Activated CD8-positive, alpha-beta T cell treated with anti-CD3 and anti-CD28 coated beads for 36 hours (primary cell): ENCODE results near the gene CPXM2. TPM values are rescaled to one million over a fixed set of nuclear protein-coding genes. Genes with fewer than 3 reads are reported as not detected.

Experiments
- ATAC-seq: fragments of 200-7000 bp; cut with Tn5 transposase; one replicate; pipeline ENCODE4 v1.10.0; 2021; ENCODE audit warnings: mild to moderate bottlenecking, moderate library complexity
- CTCF ChIA-PET: fragments of 350-600 bp; sonication (Branson Sonifier 250); formaldehyde crosslinking; loops from one replicate; lab custom pipeline; 2021; ENCODE audit warnings: antibody characterized with exemption; lab: Charles Lee
- POLR2A ChIA-PET: fragments of 350-600 bp; sonication (Branson Sonifier 250); formaldehyde crosslinking; loops from one replicate; lab custom pipeline; 2021; ENCODE audit warnings: antibody characterized with exemption; lab: Charles Lee
- DNase-seq: peaks from one replicate; pipeline ENCODE4 v3.0.0-alpha.2; 2020
- H3K27ac Mint-ChIP-seq: one replicate; pipeline ENCODE4 v1.8.0; 2021; ENCODE audit warnings: mild to moderate bottlenecking, mixed read lengths
- H3K27me3 Mint-ChIP-seq: one replicate; pipeline ENCODE4 v1.8.0; 2021; ENCODE audit warnings: mixed read lengths
- H3K36me3 Mint-ChIP-seq: one replicate; pipeline ENCODE4 v1.8.0; 2021; ENCODE audit warnings: low read depth, mixed read lengths
- H3K4me1 Mint-ChIP-seq: one replicate; pipeline ENCODE4 v1.8.0; 2021; ENCODE audit warnings: low read depth, mixed read lengths
- H3K4me3 Mint-ChIP-seq: one replicate; pipeline ENCODE4 v1.8.0; 2021; ENCODE audit warnings: mild to moderate bottlenecking, moderate library complexity, mixed read lengths
- H3K9me3 Mint-ChIP-seq: one replicate; pipeline ENCODE4 v1.8.0; 2021; ENCODE audit warnings: mixed read lengths
- CTCF ChIP-seq: fragments of 200-600 bp; IDR thresholded peaks from one replicate; pipeline ENCODE4 v1.8.0; 2022; ENCODE audit warnings: antibody characterized with exemption, mild to moderate bottlenecking
- intact Hi-C: fragments of 100-400 bp; cut with micrococcal nuclease; formaldehyde crosslinking; loops from one replicate; pipeline ENCODE4 v1.10.0; 2022
- total RNA-seq, 2 experiments: library from RNA; stranded (reverse); gene quantifications; one replicate each; pipeline ENCODE4 v1.2.3, GENCODE V29; 2021

Gene CPXM2
- total RNA-seq, 2 experiments from 2014 or later = not detected

- Mint-ChIP-seq H3K27me3 (peaks cover 9% of the 10 kb centered on the region), H3K4me1 (no peaks in the 10 kb centered on the region), H3K4me3 (no peak overlapping the region), H3K9me3 (no peaks in the 10 kb centered on the region), H3K27ac (no peak overlapping the region), H3K36me3 (no peaks in the 10 kb centered on the region)
- TF ChIP-seq CTCF = no peak
- ChIA-PET POLR2A (no interaction called here), CTCF (no interaction called here)
- intact Hi-C loops = no loop called here
- DNase-seq (no peak), ATAC-seq (no peak)
Measured at GRCh38 chr10:123795846-123796590, 95.6 kb downstream of the CPXM2 start.

- Mint-ChIP-seq H3K9me3 (peaks cover 4% of the 10 kb centered on the region), H3K27ac (no peak overlapping the region), H3K4me3 (no peak overlapping the region), H3K4me1 (no peaks in the 10 kb centered on the region), H3K27me3 (peaks cover 10% of the 10 kb centered on the region), H3K36me3 (no peaks in the 10 kb centered on the region)
- intact Hi-C loops = no loop called here
- DNase-seq (no peak), ATAC-seq (no peak)
- ChIA-PET POLR2A (no interaction called here), CTCF (no interaction called here)
- no peak for TF ChIP-seq CTCF
Measured at GRCh38 chr10:123795196-123795780, 96.3 kb downstream of the CPXM2 start.

- intact Hi-C loops = no loop called here
- peaks cover 5% of the 10 kb centered on the region for H3K27me3 Mint-ChIP-seq
- H3K9me3 Mint-ChIP-seq = peaks cover 5% of the 10 kb centered on the region
- no peak for TF ChIP-seq CTCF
- ATAC-seq = no peak
- no peaks in the 10 kb centered on the region for H3K36me3 Mint-ChIP-seq
- POLR2A ChIA-PET = no interaction called here
- no peaks in the 10 kb centered on the region for H3K4me1 Mint-ChIP-seq
- CTCF ChIA-PET = no interaction called here
- H3K27ac Mint-ChIP-seq = no peak overlapping the region
- no peak for DNase-seq
- H3K4me3 Mint-ChIP-seq = no peak overlapping the region
Measured at GRCh38 chr10:123792248-123792978, 99.2 kb downstream of the CPXM2 start.

- intact Hi-C loops = no loop called here
- ChIA-PET CTCF (no interaction called here), POLR2A (no interaction called here)
- Mint-ChIP-seq H3K27me3 (peaks cover 12% of the 10 kb centered on the region), H3K36me3 (no peaks in the 10 kb centered on the region), H3K4me1 (no peaks in the 10 kb centered on the region), H3K27ac (no peak overlapping the region), H3K9me3 (peaks cover 5% of the 10 kb centered on the region), H3K4me3 (no peak overlapping the region)
- DNase-seq (no peak), ATAC-seq (no peak)
- no peak for TF ChIP-seq CTCF
Measured at GRCh38 chr10:123790132-123790885, 101.3 kb downstream of the CPXM2 start.
